Hematopoietic multipotent progenitor cell treated with erythropoietin and hydrocortisone succinate and interleukin-3 and kit ligand, for 6 days (in vitro differentiated cells): ENCODE results near the gene PPP2R5A.
"Not testable (repeated sequence)": the region's sequence is repeated elsewhere in the genome, so short reads cannot be mapped to it uniquely, and the experiment has no call there.

Experiments used
- DNase-seq: peaks from one replicate; pipeline ENCODE4 v3.0.0-alpha.2; 2015

The PPP2R5A gene

DNA sequence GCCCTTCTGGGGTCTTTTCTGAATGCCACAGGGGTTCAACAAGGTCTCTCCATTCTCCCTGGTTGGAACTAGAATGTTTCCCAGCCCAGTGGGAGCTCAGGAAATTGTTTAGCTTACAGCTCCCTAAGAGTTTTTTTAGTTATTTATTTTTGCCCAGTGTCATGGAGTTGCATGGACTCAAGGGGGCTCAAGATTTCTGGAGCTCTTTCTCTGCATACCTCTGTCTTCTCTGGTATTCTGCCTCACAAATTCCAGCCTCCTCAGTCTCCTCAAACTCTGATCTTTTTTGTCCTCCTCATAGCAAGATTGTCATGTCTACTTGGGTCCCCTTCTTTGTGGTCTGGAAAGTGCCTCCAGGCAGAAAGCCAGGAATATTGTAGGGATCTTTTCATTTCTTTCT is 15.9 kb upstream of the PPP2R5A start:
- no peak for DNase-seq

DNA sequence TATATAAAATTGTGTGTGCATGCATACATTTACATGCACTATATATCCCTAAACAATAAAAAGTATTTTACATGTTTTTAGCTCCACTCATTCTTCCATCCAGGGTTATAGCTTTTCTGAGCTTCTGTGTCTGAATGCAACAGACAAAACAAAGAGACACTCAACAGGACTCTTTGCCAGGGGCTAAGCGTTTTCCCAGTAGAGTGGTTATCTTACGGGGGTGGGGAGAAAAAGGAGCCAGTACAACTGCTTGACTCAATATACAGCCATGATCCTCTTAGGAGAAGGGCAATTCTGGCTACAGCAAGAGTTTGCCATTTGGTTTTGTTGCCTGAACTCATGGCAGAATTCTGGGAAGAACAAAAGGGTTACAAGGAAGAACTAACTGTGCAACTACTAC is 14.6 kb upstream of the PPP2R5A start:
- DNase-seq: no peak

DNA sequence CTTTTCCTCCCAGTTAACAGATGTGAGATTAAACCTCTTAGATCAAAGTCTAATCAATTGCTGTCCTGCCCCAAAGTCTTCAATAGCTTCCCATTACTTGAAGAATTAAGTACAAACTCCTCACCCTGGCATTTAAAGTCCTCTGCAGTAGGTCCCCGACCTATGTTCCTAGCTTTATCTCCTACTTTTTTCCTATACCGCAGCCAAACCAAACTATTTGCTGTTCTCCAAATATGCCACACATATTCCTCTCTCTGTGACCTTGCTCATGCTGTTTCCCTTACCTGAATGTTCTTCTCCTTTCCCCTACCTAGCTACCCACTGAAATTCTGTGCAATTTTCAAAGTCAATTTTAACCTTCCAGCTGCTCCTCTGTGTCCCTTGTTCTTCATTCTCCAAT is 14.0 kb upstream of the PPP2R5A start:
- no peak for DNase-seq

DNA sequence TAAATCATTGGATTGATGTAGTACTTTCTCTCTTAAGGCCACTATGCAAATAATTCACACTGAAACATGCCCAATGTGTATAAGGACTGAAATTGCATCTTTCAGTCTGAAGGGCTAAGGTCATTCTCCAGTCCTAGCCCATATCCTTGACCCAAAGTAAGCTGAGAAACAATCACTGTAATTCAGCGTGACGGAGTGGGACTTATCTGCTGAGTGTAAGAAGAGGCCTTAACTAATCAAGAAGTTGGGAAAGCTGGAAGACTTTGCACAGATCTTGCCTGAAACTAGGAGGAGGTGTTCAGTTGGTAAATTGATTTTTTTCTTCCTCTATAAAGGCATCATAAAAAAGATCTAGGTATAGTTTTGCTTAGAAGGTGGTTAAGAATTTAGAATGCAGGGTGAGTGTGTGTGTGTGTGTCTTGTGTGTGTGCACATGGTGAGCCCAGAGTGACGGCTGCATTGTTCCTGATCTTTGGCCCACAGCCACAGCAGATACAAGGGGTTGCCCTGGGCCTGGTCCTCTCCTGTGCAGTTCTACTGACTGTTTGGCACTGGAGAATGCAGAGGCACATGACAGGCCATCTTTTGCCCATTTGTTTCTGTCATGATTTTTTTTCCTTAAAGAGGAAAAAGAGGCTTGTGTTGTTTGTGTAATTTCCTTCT is 13.3 kb upstream of the PPP2R5A start:
- no peak for DNase-seq

DNA sequence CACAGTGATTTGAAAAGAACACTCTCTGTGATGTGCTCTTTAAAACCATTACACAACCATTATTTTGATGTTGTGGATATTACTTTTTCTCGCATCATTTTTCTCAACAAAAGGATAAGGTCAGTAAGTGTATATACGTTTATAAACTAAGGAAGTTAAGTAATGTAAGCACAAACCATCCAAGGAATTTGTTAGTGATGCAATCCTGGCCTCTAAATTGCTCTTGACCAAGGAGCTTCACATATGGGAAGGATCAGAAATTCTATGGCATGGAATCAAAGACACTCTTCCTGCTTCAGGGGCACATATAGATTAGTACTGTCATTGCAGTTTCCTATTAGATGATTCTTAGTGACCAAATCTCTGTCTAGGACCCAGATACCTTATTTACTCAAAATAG is 3.6 kb upstream of the PPP2R5A start:
- no peak for DNase-seq

DNA sequence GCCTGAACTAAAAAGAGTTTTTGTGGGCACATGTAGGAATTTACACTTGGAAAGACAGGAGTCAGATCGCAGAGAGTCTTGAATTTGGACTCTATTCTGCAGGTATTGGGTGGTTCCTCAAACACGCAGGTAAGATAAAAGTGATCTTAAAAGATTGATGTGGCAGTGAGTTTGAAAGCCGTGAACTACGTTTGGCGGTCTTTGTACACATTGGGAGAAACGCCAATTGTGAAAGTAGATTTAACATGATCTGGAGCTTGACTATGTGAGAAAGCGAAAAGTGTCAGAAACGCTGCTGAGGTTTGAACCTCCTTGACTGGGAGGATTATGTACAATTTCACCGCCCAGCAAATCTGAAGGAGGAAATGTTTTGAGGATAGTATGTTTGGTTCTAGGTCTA is 1.5 kb upstream of the PPP2R5A start:
- DNase-seq: no peak

DNA sequence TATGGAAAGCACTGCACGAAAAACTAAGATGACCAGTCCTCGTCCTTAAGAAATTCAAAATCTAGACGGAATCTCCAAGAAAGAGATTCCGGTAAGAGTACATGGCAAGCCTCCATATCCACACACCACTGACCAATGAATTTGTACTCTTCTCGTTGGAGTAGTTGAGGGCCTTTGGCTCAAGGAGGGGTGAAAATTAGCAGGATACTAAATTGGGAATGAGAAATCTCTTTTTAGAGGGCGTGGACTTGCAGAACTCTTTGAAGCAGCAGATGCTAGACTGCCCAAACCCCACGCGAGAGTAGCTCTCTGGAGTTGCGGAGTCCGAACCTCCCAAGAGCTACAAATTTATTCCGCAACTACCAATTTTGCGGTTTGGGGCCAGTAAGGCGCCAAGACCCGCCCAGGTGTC is 872 bp upstream of the PPP2R5A start:
- DNase-seq: no peak

DNA sequence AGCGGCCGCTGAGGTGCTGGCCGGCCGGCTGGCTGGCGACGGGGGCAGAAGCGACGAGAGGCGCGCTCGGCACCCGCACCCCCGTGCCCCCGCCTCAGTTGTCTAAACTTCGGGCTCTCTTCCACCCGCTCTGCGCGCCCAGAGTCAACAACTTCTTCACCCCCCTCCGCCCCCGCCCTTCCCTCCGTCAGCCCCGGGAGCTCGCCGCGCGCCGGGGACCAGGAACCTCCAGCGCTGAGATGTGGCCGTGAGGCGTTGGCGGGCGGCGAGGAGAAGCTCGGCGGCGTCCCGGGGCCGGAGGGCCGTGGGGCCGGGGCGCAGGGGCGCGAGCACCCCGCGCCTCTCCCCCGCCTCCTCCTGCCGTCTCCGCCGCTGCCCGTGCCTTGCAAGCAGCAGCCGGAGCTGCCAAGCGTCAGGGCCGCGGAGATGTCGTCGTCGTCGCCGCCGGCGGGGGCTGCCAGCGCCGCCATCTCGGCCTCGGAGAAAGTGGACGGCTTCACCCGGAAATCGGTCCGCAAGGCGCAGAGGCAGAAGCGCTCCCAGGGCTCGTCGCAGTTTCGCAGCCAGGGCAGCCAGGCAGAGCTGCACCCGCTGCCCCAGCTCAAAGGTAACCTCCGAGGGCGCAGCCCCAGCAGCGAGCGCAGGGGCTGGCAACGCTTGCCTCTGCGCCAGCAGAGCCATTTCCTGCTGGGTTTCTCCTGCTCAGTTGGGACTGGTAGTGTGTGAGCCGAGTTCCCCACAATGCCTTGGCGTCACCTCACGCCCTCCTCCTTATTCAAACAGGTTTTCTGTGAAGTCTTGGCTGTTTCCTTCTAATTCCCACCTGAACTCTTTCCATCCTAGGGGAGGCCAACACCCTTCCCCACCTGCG is 710 bp downstream of the PPP2R5A start:
- DNase-seq: peak; percentile 72

DNA sequence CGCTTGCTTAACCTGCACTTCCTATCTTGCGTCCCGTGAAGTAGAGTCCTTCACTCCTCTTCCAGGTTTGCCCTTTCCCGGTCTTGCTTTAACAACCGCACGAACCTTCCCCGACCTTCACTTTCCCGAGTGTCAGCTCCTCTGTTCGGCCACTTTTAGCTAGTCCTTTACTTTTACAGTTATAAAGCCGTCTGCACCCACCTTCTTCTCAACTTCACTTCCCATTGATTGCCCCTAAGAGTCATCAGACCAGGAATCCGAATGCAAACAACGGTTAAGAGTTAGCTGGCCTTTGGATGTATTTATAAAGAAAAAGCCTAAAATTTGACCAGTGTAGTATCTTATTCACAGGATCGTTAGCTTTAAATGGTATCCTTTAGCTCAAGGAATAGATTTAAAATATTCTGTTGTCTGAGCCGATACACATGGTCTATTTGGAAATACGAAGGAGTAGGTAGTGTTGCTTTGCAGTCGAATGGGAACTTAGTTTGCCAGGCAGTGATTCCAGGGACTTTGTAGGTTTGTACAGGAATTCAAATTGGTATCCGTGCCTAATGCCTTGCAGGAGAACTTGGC is 1.4 kb downstream of the PPP2R5A start:
- peak; percentile 43 for DNase-seq

DNA sequence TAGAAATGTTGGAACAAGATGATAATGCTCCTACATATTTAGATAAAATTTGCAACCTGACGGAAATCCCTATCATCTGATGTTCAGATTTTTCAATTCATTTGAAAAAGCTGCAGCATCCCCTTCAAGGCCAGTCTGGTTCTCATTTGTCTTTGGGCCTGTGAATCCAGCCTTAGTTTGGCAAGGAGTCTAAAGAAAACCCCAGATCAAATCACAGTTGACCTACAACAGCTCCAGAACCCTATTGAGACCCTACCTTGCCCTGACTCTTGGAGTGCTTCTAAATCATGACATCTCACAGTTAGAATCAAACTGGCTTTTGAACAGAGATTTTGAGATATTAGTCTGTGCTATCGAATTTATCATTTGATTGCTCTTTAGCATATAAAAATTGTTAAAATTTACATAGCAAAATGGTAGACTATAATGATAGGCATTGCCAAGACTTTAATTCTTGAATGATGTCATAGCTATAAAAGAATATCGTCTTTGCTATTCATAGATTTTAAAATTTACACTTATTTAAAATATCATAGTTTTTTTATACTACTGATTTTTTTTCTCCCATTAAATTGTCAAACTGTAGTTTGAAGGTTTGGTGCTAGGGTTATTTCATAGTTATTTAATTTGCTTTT is 2.2 kb downstream of the PPP2R5A start:
- peak; percentile 18 for DNase-seq

DNA sequence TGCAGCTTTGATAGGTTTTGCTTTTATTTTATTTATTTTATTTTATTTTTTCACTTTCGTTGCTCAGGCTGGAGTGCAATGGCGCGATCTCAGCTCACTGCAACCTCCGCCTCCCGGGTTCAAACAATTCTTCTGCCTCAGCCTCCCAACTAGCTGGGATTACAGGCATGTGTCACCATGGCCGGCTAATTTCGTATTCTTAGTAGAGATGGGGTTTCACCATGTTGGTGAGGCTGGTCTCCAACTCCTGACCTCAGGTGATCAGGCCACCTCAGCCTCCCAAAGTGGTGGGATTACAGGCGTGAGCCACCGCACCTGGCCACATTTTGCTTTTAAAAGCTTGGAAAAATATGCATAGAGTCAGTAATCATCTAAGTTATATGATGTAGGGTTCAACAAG is 2.8 kb downstream of the PPP2R5A start:
- DNase-seq: not testable (repeated sequence)

DNA sequence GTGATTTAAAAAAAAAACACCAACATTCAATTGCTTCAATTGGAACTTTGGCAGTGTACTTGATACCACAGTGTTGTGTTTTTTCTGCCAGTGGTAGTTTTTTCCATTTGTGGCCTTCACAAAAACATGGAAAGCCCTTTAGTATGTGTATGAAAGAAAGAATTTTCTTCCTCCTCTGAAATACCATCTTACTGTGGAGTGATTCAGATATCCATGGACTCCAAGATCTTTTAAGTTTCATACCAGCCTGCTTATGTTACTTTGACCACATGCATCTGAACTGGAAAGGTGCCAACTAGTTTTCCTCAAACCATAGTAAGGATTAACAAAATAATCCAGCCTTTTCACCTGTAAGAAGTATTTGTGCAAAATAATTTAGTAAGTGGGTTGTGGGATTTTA is 3.4 kb downstream of the PPP2R5A start:
- DNase-seq: peak; percentile 65

DNA sequence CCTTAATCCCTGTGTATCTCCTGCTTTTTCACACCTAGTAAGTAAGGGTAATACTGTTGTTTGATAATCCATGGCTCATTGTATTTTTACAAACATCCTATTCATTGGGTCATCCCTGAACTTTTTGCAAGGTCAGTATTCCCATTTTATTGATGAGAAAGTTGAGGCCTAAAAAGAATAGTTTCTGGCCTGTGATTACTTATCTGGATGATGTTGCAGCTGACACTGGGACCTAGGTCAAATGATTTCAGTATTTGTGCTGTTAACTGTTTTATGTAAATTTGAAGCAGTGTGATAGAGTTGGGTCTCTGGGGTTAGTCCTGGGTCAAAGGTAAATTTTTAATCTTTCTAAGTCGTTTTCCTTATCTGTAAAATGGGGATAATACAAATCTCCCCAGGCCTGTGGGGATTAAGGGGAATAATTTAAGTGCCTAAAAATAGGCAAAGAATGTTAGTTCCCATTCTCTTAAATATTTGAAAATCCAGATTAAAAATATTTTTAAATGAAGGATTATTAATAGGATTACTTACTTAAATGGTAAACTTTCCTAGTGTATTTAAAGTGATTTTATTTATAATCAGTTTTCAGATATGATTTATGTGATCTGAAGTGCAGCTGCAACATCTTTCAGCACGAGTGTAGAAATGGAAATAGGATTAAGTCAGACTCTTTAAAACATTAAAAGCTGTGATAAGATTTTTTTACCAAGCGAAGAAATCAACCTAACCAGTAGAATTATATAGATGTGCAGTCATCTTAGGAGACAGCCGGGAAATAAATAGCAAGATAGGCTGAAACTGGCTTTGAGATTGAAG is 4.3 kb downstream of the PPP2R5A start:
- no peak for DNase-seq

DNA sequence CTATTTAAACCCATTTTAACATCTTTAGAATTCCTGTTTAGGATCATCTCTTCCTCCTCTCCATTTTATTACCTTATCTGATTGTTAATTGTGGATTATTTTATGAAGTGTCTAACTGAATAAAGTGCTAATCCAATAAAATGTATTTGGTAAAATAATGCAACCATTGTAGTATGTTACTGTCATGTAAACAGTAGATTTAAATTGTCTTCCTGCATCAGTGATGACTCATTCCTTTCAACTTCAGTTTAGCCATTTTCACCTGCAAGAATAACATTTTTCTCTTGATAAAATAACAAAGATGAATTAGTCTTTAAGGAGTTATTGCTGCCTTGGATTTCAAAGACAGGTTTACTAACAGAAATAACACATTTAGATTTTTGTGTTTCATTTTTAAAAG is 5.4 kb downstream of the PPP2R5A start:
- DNase-seq: no peak

DNA sequence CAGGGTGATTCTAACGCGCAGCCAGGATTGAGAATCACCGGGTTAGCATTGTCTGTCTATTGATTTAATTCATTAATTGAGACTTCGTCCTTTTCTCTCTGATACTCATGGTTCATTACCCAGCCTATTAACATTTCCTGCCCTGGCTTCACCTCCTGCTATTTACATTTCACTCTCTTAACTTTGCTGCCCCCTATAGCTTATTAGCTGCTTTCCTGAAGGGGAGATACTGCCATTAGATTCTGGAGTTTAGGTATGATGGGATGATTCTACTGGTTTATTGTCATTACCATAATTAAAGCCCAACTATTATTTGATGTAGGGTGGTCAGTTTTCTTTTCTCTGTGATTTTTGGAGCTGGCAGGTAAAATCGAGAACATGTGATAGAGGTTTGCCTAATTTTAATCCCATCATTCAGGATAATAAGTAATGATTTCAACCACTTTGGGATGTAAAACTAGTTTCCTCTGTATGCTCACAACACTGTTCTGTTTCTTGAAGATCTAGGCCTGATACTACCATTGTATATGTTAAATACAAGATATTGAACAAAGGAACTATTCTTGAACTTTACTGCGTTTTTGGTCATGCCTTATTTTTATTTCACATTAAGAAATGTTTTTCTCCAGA is 6.4 kb downstream of the PPP2R5A start:
- peak; percentile 91 for DNase-seq

DNA sequence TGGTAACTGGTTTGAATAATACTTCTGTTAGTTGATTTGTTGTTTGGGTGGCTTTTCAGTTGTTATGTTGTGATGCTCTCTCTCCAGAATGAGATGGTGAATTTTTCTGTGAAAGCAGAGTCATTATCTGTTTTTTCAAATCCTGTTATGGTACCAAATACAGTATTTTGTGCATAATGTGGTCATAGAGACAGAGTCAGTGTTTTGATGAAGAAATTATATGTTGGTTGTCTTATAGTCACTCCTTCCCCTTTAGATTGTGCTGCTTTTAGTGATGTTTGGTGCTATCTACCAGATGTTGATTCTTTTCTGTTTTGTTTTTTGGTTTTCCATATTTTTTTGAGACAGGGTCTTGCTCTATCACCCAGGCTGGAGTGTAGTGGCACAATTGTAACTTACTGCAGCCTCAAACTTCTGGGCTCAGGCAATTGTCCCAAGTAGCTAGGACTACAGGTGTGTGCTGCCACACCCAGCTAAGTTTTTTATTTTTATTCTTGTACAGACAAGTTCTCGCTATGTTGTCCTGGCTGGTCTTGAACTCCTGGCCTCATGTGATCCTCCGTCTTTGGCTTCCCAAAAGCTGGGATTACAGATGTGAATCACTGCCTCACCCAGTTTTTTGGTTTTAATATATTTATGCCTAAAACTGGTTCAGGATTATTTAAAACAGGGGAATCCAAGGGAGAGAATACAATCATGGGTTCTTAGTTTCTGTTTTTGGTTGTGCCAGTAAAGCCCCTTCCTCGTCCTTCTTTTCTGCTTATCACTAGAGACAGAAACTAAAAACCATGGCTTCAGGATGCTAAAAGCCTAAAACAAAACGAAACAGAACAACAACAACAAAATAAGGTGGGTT is 7.3 kb downstream of the PPP2R5A start:
- no peak for DNase-seq

DNA sequence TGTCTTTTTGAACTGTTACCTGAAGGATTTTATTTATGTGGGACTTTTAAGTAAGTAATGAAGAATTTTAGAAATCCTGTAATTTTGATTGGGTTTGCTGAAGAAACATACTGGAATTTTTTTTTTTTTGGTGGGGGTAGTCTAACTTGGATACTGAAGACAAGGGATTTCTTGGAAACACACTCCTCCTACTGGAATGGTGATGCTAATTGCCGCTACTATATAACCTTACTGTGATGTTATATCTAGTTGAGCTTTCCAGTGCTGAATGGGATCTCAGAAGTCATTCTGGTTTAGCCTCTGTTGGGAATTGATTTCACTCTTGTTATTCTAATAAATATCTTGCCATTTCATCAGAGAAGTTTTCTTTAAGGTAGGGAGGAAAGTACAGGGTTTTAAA is 8.4 kb downstream of the PPP2R5A start:
- no peak for DNase-seq

DNA sequence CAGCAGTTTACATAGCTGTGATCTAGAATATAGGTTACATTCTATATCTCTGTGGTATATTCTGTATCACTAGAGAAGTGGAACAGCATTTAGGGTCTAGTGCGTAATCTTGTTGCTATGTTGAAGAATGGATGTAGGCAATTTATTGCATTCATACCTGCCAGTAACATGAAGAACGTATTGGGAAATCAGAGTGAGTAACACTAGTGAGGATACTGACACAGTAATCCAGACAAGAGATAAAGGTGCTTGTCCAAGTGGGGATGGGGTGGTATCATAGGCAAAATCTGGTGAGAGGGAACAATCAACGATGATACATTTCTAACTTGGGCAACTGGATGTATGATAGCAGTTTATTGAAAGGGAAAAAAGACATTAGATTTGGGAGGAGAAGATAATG is 9.8 kb downstream of the PPP2R5A start:
- DNase-seq: no peak

DNA sequence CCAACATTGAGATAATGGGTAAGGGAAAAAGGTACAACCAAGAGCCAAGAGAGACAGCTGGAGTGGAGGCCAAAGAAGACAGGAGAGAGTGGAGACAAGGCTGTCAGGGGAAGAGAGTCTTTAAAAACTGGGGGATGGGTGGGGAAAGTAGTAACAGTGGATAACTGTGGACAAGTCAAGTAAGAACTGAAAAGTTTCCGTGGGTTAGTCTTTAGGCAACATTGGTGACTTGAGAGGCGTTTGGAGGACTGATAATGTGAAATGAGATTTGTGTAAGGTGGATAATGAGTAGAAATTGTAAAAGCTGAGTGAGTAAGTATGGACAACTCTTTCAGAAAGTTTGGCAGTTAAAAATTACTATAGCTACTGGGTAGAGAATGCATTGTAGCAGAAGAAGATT is 10.4 kb downstream of the PPP2R5A start:
- DNase-seq: peak; percentile 13

DNA sequence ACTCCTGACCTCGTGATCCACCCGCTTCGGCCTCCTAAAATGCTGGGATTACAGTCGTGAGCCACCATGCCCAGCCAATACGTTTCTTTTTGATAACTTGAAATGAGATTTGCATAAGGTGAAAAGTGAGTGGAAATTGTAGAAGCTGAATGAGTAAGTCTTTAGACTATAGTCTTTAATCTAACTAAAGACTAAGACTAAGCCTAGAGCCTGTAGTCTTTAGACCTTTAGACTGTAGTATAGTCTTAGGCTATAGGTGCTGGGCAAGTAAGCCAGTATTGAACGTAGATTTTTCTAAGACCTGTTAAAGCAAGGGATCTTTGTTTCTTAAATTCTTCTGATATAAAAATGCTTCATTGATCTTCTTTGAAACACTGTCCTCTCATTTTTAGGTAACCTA is 12.1 kb downstream of the PPP2R5A start:
- DNase-seq: no peak

DNA sequence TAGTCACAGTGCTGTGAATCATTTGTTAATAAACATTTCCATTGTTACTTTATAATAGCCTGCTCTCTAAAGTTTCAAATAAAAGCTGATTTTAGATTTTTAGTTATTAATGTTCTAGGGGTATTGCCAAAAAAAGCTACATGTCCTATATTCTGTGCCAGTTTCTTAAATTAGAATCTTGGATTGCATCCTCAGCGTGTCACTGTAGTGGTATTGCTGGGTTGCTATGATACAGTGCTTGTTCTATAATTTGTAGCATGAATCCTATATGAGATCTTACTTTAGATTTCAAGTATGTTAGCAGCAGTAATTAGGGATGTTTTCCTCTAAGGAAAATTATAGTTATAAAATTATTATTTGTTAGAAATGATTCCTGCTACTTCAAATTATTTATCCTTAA is 16.4 kb downstream of the PPP2R5A start:
- DNase-seq: no peak
